OCI-LY3 (cell line): ENCODE measurements around the gene MLEC.

Experiments
- CTCF ChIP-seq: fragments of 200-600, 300-600 bp; sonication (generic); IDR thresholded peaks from 2 replicates; pipeline ENCODE4 v1.5.1; 2014; ENCODE audit warnings: antibody characterized with exemption, low read length, low read depth
- EZH2phosphoT487 ChIP-seq: fragments of 200-600 bp; shearing (Covaris generic); IDR thresholded peaks from 2 replicates; pipeline ENCODE4 v1.6.1; 2018; ENCODE audit warnings: antibody characterized with exemption, mixed run types, low read depth

- TF ChIP-seq EZH2phosphoT487 (no peak), CTCF (no peak)
Measured at GRCh38 chr12:120710805-120711296, 23.9 kb downstream of the MLEC start.
